Astrocyte of the hippocampus (primary cell): Measurements from ENCODE around the gene MON1A.

Source experiments
- DNase-seq: peaks from one replicate; pipeline ENCODE4 v3.0.0; 2011; ENCODE audit warnings: low read depth, low spot score

The MON1A gene

DNA sequence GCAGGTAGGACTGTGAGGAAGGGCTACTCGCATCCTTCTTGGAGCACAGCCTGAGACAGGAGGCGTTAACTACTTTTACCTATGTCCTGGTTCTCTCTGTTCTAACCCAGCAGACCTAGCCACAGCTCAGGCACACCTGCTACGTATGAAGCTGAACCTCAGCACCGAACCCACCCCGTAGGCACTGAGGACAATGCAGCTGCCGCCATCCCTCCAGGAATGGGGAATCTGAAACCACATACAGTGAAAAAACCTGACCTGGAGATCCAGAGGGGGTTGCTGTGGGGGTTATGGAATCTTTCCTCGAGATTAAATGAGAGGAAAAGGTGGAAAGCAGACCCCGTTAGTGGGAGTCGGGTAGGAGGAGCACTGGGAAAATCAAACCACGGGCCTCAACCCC lies 40.3 kb downstream of the MON1A start:
- DNase-seq, result no peak

DNA sequence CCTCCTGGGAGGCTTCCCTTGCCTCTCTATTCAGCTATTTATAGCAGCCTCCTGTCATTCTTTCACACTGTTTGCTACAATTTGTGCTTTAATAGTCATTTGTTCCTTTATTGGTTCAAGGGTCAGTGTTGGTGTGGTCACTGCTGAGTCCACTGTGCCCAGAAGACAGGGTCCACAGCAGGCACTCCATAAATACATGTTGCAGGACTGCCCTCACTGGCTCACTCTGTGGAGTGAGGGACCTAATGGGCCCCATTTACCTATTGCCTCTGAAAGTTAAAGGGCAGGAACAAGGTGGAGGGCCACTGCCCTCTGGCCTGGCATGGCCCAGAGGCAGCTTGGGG lies 42.7 kb downstream of the MON1A start:
- DNase-seq, result no peak

GRCh38 chr3:49883998-49884397 lies 45.6 kb downstream of the MON1A start:
- DNase-seq, result peak; percentile 20

DNA sequence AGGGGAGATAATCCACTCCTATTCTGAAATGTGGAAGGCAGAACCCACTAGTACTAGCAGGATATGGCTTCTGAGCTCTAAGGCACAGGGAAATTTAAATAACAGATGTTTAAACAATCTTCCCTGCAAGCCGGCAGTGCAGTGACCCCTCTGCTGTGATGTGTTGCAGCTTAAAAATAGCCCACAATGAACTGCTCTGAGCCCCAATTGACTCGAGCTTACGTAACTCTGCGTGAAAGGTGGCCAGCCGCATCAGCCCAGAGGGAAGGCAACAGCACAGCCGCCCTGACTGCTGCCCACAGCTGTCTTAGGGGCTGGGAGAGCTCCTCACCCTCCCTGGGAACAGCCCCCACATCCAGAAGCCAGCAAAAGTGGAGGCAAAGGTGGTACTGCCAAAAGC lies 47.4 kb downstream of the MON1A start:
- DNase-seq, result no peak

- no peak for DNase-seq
These were observed 48.9 kb downstream of the MON1A start for GRCh38 chr3:49880581-49881315.

GRCh38 chr3:49879721-49880120 lies 49.9 kb downstream of the MON1A start:
- DNase-seq, result no peak

- DNase-seq, result no peak
These were observed 50.9 kb downstream of the MON1A start for GRCh38 chr3:49878686-49879085.

DNA sequence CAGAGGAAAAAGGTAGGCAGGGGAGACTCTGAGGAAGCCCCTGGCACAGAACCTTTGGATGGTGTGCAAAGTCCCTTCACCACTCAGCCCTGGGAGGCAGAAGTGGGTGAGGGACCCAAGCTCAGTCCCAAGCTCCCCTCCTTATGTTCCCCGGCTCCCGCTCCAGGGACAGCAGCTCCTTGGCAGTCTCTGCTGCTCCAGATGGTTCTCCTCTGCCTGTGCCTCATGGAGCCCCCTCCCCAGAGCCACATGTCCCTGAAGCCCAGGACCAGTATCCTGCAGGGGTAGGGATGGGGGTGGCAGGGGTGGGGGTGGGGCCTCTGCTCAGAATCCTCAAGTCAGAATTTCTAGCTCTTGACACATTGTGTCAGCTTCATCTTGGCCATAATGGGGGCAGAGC lies 51.9 kb downstream of the MON1A start:
- DNase-seq, result no peak

GRCh38 chr3:49876567-49876966 lies 53.0 kb downstream of the MON1A start:
- no peak for DNase-seq

DNA sequence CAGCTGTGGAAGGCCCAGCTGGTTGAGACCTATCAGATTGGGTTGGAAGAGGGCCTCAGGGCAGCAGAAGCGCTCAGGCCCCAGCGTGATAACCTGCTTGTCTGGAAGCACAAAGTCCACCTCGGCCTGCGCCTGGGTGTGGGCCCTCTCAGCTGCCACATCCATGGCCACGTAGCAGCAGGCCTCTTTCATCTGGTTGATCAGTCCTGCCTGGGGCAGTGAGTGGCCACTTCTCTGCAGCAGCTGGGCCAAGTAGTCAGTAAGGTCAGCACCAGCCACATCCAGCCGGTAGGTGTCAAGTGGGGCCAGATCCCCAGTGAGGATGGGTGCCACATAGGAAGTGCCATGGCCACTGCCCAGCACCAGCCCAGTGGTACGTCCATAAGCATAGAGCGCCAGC lies 56.0 kb downstream of the MON1A start:
- DNase-seq, result no peak

DNA sequence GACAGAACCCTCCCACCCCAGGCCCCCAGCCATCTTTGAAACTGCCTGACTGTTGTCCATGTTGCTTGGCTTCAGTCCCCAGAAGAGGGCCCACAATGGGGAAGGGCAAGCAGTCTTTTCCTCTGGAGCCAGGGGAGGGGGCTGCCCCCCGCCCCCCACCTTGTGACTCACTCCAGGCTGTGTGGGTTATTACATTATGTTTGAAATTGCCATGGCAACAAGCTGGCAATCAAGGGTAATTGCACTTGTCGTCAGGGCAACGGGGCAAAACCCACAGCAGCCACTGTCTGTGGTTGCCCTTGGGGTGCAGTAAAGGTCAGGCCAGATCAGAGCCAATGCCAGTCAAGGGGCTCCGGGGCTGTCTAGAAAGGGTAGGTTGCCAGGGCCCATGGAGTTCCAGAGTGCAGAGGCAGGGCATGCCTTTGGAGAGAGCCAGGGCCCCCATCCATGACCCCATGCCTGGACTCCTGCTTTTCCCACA lies 56.8 kb downstream of the MON1A start:
- DNase-seq, result peak; percentile 41

DNA sequence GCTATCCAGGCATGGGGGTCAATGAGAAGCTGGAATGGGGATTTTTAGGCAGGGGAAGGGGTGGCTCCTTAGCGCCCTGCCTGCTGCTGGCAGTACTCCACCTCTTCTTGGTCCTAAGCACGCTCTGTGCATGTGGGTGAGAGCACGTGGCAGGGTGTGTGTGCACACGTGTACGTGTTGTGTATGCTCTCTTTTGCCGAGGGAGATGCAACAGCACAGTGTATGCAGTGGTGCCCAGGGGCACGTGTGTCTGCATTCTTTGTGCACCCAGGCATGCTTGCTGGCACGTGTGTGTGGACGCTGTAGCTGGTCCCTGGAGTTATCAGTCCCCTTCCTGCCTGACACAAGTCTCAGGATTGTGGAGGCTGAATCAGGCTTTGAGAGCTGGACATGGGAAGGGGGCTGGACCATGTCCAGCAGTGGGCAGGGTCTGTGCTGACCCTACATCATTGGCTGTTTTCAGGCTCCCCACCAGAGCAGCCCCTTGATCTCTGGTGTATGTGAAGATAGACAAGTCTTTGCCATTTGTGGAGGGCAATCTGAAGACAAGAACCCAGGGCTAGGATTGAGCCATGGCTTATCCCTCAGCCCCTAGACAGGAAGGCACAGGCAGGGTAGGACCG lies 58.0 kb downstream of the MON1A start:
- no peak for DNase-seq

DNA sequence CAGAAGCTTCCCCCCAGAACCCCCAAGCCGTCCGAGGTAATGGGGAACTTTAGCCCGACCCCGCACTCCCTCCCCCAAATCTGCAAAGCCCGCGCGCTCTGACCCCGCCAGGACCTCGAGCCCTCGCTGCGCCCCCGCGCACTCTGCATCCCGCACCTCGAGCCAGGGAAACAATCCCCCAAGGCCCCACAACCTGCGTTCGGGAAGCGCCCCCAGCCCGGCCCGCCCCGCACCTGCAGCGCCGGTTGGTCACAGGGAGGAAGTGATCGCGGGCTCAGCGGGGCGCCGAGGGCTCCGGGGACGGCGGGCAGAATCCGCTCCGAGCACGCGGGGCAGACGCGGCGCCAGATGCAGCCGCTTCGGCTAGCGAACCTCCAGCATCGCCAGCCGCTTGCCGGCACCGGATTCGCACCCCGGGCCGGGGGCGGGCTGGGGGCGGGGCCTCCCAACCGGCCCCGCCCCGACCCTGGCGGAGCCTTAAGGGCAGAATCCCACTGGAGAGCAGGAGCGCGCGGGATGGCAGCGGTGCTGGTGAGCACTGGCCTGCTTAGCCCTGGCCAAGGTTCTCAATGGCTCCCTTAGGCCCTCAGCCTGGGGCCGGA lies 60.0 kb downstream of the MON1A start, which contains the start of gene CAMKV:
Gene CAMKV (minus strand): TSS at position 382 of the 602 bp plus-strand sequence. CDS start 7,518 bp downstream, outside the sequence.
- peak; percentile 25 for DNase-seq

- DNase-seq, result no peak
These were observed 60.6 kb downstream of the MON1A start for GRCh38 chr3:49868862-49869466.

DNA sequence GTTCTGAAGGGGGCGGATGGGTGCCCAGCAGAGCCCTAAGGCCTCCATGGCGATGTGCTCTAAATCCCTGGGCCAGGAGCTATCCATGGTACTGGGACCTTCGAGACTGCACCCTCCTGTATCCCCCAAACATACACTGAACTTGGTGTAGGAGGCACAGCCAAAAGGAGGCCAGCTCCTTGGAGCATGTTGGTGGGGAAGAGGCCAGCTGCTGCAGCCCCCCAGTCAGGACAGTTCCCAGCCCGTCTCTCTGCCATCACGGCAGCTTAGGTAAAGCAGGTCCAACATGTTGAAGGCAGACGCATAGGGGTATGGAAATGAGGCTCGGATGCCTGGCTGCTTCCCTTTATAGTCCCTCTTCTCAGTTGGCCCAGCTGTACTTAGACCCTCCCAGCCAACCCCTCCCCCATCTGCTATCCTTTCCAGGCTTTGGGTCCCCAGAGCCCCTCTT lies 61.7 kb downstream of the MON1A start:
- DNase-seq, result peak; percentile 66

GRCh38 chr3:49867400-49867799 lies 62.2 kb downstream of the MON1A start:
- no peak for DNase-seq

GRCh38 chr3:49865198-49865784 lies 64.3 kb downstream of the MON1A start:
- no peak for DNase-seq

GRCh38 chr3:49864505-49864904 lies 65.1 kb downstream of the MON1A start:
- DNase-seq, result no peak

DNA sequence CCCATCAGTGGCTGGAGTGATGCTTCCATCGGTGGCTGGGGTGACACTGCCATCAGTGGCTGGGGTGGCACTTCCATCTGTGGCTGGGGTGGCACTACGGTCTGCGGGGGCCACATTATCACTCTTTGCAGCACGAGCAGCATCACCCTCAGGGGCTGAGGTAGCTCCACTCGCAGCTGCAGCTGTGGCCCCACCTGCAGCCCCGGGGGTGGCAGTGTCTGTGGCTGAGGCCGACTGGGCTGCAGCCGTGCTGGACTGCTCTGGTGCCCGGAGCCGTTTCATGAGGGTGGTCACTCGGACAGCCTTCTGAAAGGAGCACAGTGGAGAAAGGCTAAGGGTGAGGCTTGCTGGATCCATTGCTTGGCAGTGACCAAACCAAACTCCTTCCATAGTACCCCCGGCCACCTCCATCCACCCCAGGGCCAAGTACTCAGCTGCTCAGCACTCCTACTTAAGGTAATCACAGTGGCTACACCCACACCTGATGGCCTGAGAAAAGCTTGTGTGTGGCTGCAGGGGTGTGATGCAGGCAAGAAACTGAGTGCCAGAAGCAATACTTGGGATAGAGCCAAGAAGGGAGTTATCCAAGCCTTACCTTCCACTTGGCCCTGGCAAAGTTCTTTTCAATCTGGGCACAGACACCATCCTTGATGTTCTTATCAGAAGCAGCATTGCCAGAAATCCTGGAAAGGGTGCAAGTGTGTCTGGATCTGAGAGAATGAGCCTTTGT lies 69.9 kb downstream of the MON1A start:
- no peak for DNase-seq
